OCI-LY7 (cell line): ENCODE measurements around the gene KDM4B. TPM values are rescaled to one million over a fixed set of nuclear protein-coding genes. Genes with fewer than 3 reads are reported as not detected.

ENCODE experiments used
- BruUV-seq: library from RNA; stranded (reverse); fragments of 400-500 nt; replicated peaks from 2 replicates; lab custom pipeline; 2021; lab: Mats Ljungman, UMichigan
- CTCF ChIA-PET: fragments of 300-600 bp; sonication (Branson Sonifier 250); formaldehyde crosslinking; loops from one replicate; lab custom pipeline; 2022; ENCODE audit warnings: antibody characterized with exemption; ENCODE audit not compliant: unreplicated experiment; lab: Charles Lee
- POLR2A ChIA-PET: fragments of 300-600 bp; sonication (Branson Sonifier 250); formaldehyde crosslinking; loops from one replicate; lab custom pipeline; 2022; ENCODE audit warnings: antibody characterized with exemption; lab: Charles Lee
- DNase-seq: peaks from one replicate; pipeline ENCODE4 v3.0.0-alpha.2; 2015; ENCODE audit warnings: low spot score
- H2AFZ ChIP-seq: fragments of 200-600 bp; sonication (generic), shearing (Covaris generic); 2 replicates; pipeline ENCODE4 v1.6.1; 2014; ENCODE audit warnings: mild to moderate bottlenecking, antibody characterized with exemption, low read length, moderate library complexity
- H3K27ac ChIP-seq: fragments of 200-600 bp; sonication (generic); 2 replicates; pipeline ENCODE4 v1.5.1; 2014; ENCODE audit warnings: mixed run types, low read depth, mild to moderate bottlenecking, moderate library complexity, low read length, inconsistent platforms; ENCODE audit not compliant: poor library complexity, severe bottlenecking
- H3K36me3 ChIP-seq: fragments of 200-600 bp; sonication (generic); 2 replicates; pipeline ENCODE4 v1.6.1; 2014; ENCODE audit warnings: mild to moderate bottlenecking, antibody characterized with exemption, low read length, moderate library complexity, mixed read lengths; ENCODE audit not compliant: insufficient read depth
- H3K4me1 ChIP-seq: fragments of 200-600 bp; sonication (generic); 2 replicates; pipeline ENCODE4 v1.5.1; 2014; ENCODE audit warnings: mild to moderate bottlenecking, low read length; ENCODE audit not compliant: insufficient read depth, poor library complexity, severe bottlenecking
- H3K4me2 ChIP-seq: fragments of 200-600 bp; sonication (generic); 2 replicates; pipeline ENCODE4 v1.6.1; 2014; ENCODE audit warnings: mild to moderate bottlenecking, low read length
- H3K4me3 ChIP-seq: fragments of 200-600 bp; sonication (generic); 2 replicates; pipeline ENCODE4 v1.5.1; 2014; ENCODE audit warnings: mild to moderate bottlenecking, low read depth, low read length; ENCODE audit not compliant: poor library complexity, severe bottlenecking
- H3K79me2 ChIP-seq: fragments of 200-600 bp; sonication (generic); 2 replicates; pipeline ENCODE4 v1.6.1; 2016; ENCODE audit warnings: low read depth, mild to moderate bottlenecking, low read length, moderate library complexity, mixed read lengths; ENCODE audit not compliant: insufficient read depth
- H3K9me2 ChIP-seq: fragments of 200-600 bp; sonication (generic); 2 replicates; pipeline ENCODE4 v1.6.1; 2016; ENCODE audit warnings: mild to moderate bottlenecking, low read length, mixed read lengths; ENCODE audit not compliant: insufficient read depth
- H3K9me3 ChIP-seq: fragments of 200-600 bp; sonication (generic); 2 replicates; pipeline ENCODE4 v1.6.1; 2014; ENCODE audit warnings: mild to moderate bottlenecking, mixed run types, low read length, mixed read lengths
- H4K20me1 ChIP-seq: fragments of 200-600 bp; sonication (generic); 2 replicates; pipeline ENCODE4 v1.6.1; 2014; ENCODE audit warnings: mild to moderate bottlenecking, antibody characterized with exemption, low read length, moderate library complexity, mixed read lengths; ENCODE audit not compliant: insufficient read depth
- EZH2phosphoT487 ChIP-seq: fragments of 200-600 bp; sonication (generic); IDR thresholded peaks from 2 replicates; pipeline ENCODE4 v1.6.1; 2018; ENCODE audit warnings: low read depth, borderline replicate concordance, mild to moderate bottlenecking, mixed run types, antibody characterized with exemption, low read length, moderate library complexity, mixed read lengths
- intact Hi-C: fragments of 100-400 bp; cut with micrococcal nuclease; formaldehyde crosslinking; loops from one replicate; pipeline ENCODE4 v1.10.0; 2022; ENCODE audit not compliant: unreplicated experiment
- total RNA-seq, 2 experiments: library from RNA; depleted of rRNA in 1 of 2; stranded (reverse); fragments of >200 nt in 1 of 2; shearing (Covaris generic) in 1 of 2; gene quantifications; 2 replicates each; pipeline ENCODE4 v1.2.3, GENCODE V29; 2014 to 2022
- TF ChIP-seq, protein P1 (sequence below): fragments of 200-600 bp; sonication (generic); conservative IDR thresholded peaks from 2 replicates; pipeline ENCODE4 v1.5.1; 2014; ENCODE audit warnings: mild to moderate bottlenecking, antibody characterized with exemption, low read length, moderate library complexity, mixed read lengths

The KDM4B gene
- total RNA-seq, 2 experiments from 2014 or later, result 24.3 to 44.2 TPM

DNA sequence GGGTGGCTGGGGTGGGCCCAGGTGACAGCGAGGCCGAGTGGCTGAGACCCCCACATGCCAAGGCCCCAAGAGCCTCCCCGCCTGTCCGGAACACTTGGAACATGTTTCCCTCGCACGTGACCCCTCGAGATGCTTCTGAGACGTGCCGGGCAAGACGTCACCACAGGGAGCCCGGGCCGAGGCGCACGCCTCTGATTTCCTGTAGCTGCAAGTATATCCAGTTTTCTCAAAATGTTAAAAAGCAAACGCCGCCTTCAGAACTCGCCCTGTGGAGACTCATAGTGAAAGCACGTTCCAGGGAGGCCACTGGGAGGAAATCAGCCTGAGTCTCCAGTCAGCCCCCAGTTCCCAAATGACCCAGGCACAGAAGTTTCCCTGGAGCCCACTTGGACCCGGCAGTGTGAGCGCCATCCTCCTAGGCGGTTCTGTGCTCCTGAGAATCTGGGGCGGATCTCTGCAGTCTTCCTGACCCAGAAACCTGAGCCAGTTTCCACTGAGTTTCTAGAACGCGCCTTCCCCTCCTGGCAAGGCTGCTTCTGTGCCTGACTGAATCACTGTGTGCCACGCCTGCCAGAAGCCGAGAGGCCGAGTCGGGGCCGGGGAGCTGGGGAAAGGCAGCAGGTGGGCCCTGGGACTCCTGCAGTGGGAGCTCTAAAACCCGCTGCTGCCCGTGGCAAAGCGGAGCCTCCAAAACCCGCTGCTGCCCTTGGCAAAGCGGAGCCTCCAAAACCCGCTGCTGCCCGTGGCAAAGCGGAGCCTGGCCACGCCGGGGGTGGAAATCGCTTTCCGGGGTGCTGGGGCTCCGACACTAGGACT, 179.3 kb downstream of the KDM4B start:
- BruUV-seq, result no TSS peak
- no peak for DNase-seq
- Histone ChIP-seq H2AFZ (no peak overlapping the region), H3K36me3 (peaks cover 2% of the 10 kb centered on the region; the same call in 1 of the 2 replicates), H3K79me2 (no peaks in the 10 kb centered on the region), H4K20me1 (no peaks in the 10 kb centered on the region), H3K9me3 (no peaks in the 10 kb centered on the region), H3K4me2 (no peak overlapping the region), H3K27ac (no peak overlapping the region), H3K4me1 (peaks cover 4% of the 10 kb centered on the region), H3K4me3 (no peak overlapping the region), H3K9me2 (no peaks in the 10 kb centered on the region)
- intact Hi-C loops, result no loop called here
- no peak for TF ChIP-seq EZH2phosphoT487
- TF ChIP-seq, protein P1, sequence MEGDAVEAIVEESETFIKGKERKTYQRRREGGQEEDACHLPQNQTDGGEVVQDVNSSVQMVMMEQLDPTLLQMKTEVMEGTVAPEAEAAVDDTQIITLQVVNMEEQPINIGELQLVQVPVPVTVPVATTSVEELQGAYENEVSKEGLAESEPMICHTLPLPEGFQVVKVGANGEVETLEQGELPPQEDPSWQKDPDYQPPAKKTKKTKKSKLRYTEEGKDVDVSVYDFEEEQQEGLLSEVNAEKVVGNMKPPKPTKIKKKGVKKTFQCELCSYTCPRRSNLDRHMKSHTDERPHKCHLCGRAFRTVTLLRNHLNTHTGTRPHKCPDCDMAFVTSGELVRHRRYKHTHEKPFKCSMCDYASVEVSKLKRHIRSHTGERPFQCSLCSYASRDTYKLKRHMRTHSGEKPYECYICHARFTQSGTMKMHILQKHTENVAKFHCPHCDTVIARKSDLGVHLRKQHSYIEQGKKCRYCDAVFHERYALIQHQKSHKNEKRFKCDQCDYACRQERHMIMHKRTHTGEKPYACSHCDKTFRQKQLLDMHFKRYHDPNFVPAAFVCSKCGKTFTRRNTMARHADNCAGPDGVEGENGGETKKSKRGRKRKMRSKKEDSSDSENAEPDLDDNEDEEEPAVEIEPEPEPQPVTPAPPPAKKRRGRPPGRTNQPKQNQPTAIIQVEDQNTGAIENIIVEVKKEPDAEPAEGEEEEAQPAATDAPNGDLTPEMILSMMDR, result no peak
- POLR2A ChIA-PET, result no interaction called here
- CTCF ChIA-PET, result no interaction called here

DNA sequence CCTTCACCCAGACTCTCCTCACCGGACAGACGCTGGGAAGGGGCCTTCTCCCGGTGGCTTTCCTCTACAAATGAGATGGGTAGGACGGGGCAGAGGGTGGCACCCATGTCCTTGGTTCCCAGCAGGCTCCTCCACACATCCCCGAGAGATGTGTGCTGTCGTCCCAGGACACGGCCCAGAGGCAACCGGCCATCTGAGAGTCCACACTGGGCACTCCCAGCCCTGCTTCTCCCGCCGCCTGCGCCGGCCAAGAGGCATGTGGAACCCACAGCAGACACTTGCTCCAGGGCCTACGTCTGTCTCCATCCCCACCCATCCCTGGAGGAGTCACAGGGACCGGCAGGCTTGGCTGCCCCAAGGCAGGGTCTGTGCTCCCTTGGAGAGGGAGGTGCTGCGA, 179.9 kb downstream of the KDM4B start:
- Histone ChIP-seq H3K9me3 (no peaks in the 10 kb centered on the region), H4K20me1 (no peaks in the 10 kb centered on the region), H3K27ac (no peak overlapping the region), H3K4me3 (no peak overlapping the region), H3K4me1 (no peaks in the 10 kb centered on the region), H3K9me2 (no peaks in the 10 kb centered on the region), H3K79me2 (no peaks in the 10 kb centered on the region), H3K36me3 (peaks cover 2% of the 10 kb centered on the region; the same call in 1 of the 2 replicates), H2AFZ (no peak overlapping the region), H3K4me2 (no peak overlapping the region)
- CTCF ChIA-PET, result no interaction called here
- no TSS peak for BruUV-seq
- TF ChIP-seq EZH2phosphoT487, result no peak
- TF ChIP-seq, protein P1, result no peak
- intact Hi-C loops, result no loop called here
- POLR2A ChIA-PET, result no interaction called here
- no peak for DNase-seq

DNA sequence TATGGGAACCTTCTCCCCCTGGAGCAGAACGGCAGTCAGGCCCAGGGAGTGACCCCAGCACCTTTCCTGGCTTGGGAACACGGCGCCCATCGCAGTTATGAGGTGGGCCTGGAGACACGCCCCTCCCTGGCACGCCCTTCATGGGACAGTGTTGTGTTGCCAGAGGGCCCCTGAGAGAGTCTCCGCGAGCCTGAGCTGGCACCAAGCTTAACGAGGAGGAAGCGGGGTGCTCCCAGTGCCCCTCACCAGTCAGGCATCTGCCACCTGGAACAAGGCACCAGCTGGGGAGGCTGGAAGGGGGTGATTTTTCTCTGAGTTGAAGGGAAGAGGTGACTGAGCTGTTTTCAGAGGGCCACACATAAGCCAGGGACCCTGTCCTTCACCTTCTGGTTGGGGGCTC, 180.6 kb downstream of the KDM4B start:
- no peak for TF ChIP-seq EZH2phosphoT487
- TF ChIP-seq, protein P1, result no peak
- BruUV-seq, result no TSS peak
- H3K9me3 ChIP-seq, result no peaks in the 10 kb centered on the region
- H3K4me3 ChIP-seq, result no peak overlapping the region
- intact Hi-C loops, result no loop called here
- peaks cover 2% of the 10 kb centered on the region; the same call in 1 of the 2 replicates for H3K36me3 ChIP-seq
- CTCF ChIA-PET, result no interaction called here
- POLR2A ChIA-PET, result no interaction called here
- no peaks in the 10 kb centered on the region for H3K79me2 ChIP-seq
- DNase-seq, result no peak
- no peak overlapping the region for H2AFZ ChIP-seq
- no peak overlapping the region for H3K27ac ChIP-seq
- H3K9me2 ChIP-seq, result no peaks in the 10 kb centered on the region
- H3K4me1 ChIP-seq, result no peaks in the 10 kb centered on the region
- H3K4me2 ChIP-seq, result no peak overlapping the region
- H4K20me1 ChIP-seq, result no peaks in the 10 kb centered on the region
